K562 (cell line): ENCODE results near the gene PHACTR3. TPM values are rescaled to one million over a fixed set of nuclear protein-coding genes. Genes with fewer than 3 reads are reported as not detected.

Experiments
- ATAC-seq: fragments of 200-7000 bp; cut with Tn5 transposase; 3 replicates; pipeline ENCODE4 v1.9.1; 2020; ENCODE audit warnings: moderate library complexity
- BruUV-seq: library from RNA; stranded (reverse); fragments of 400-500 nt; replicated peaks from 2 replicates; lab custom pipeline; 2021; lab: Mats Ljungman, UMichigan
- CTCF ChIA-PET: fragments of 300-600 bp; formaldehyde crosslinking; extraction: SDS; loops from one replicate; lab custom pipeline; 2021; ENCODE audit warnings: low intra/inter-chr PET ratio; lab: Yijun Ruan, JAX
- POLR2A ChIA-PET: fragments of 300-600, 350-650 bp; sonication (Branson Sonifier 250); formaldehyde crosslinking; extraction: SDS; loops from one replicate; lab custom pipeline; 2021; ENCODE audit warnings: antibody characterized with exemption, inconsistent platforms; lab: Yijun Ruan, JAX
- DNase-seq, 4 experiments: peaks; one replicate each; pipeline versions ENCODE4 v3.0.0 to v3.0.0-alpha.2; 2011 to 2018; ENCODE audit warnings: low spot score in 3 of 4, mixed read lengths in 3 of 4; ENCODE audit errors: extremely low read depth in 1 of 4
- FAIRE-seq: peaks from 2 replicates; lab custom pipeline; 2011; peaks lifted over from hg19 to GRCh38; lab: Jason Lieb, UNC
- H2AFZ ChIP-seq: 2 replicates; pipeline ENCODE4 v1.6.0; 2011; ENCODE audit warnings: low read depth, low read length, control low read depth, inconsistent platforms
- H3K27ac ChIP-seq: fragments of 200-600 bp; 3 replicates; pipeline ENCODE4 v1.8.0; 2011; ENCODE audit warnings: low read depth, mild to moderate bottlenecking, control low read depth, inconsistent platforms, low read length, moderate library complexity, mixed read lengths; ENCODE audit errors: extremely low read depth
- H3K27me3 ChIP-seq, 2 experiments: fragments of 300-600 bp in 1 of 2; 2 replicates in 1 of 2; 3 replicates in 1 of 2; pipeline versions ENCODE4 v1.6.0 to v1.8.0; 2011; ENCODE audit warnings: inconsistent platforms in 2 of 2, low read length in 2 of 2, mild to moderate bottlenecking in 1 of 2, mixed read lengths in 1 of 2, moderate library complexity in 1 of 2; ENCODE audit not compliant: control insufficient read depth in 2 of 2, insufficient read depth in 2 of 2
- H3K36me3 ChIP-seq: fragments of 300-600 bp; 3 replicates; pipeline ENCODE4 v1.8.0; 2011; ENCODE audit warnings: mild to moderate bottlenecking, low read length, inconsistent platforms; ENCODE audit not compliant: control insufficient read depth, insufficient read depth
- H3K4me1 ChIP-seq, 2 experiments: fragments of 200-600 bp in 1 of 2; replicated peaks in 1 of 2; 2 replicates in 1 of 2; 3 replicates in 1 of 2; pipeline versions ENCODE4 v1.5.1 to v1.8.0; 2011; ENCODE audit warnings: inconsistent platforms in 2 of 2, low read length in 2 of 2, mild to moderate bottlenecking in 1 of 2, mixed read lengths in 1 of 2, moderate library complexity in 1 of 2; ENCODE audit not compliant: control insufficient read depth in 2 of 2, insufficient read depth in 2 of 2
- H3K4me2 ChIP-seq: 2 replicates; pipeline ENCODE4 v1.6.1; 2011; ENCODE audit warnings: low read length, control low read depth, inconsistent platforms, mixed read lengths; ENCODE audit not compliant: insufficient read depth
- H3K4me3 ChIP-seq: fragments of 200-600 bp; sonication (generic), shearing (Covaris generic); 2 replicates; pipeline ENCODE4 v1.5.1; 2016; ENCODE audit warnings: control low read depth, inconsistent platforms
- H3K79me2 ChIP-seq: fragments of 200-600 bp; 3 replicates; pipeline ENCODE4 v1.8.0; 2011; ENCODE audit warnings: low read length, inconsistent platforms; ENCODE audit not compliant: control insufficient read depth, insufficient read depth
- H3K9ac ChIP-seq, 2 experiments: 2 replicates each; pipeline versions ENCODE4 v1.6.0 to v1.6.1; 2011; ENCODE audit warnings: low read depth in 2 of 2, low read length in 2 of 2, control low read depth in 1 of 2, inconsistent platforms in 1 of 2, mild to moderate bottlenecking in 1 of 2, mixed read lengths in 1 of 2; ENCODE audit not compliant: insufficient read depth in 1 of 2
- H3K9me1 ChIP-seq: one replicate; pipeline ENCODE4 v1.6.0; 2011; ENCODE audit warnings: inconsistent platforms, mild to moderate bottlenecking, low read length, moderate library complexity; ENCODE audit not compliant: control insufficient read depth, insufficient read depth
- H3K9me3 ChIP-seq: replicated peaks from 2 replicates; pipeline ENCODE4 v1.5.1; 2011; ENCODE audit warnings: low read depth, low read length, inconsistent platforms; ENCODE audit not compliant: control insufficient read depth, insufficient read depth
- H4K20me1 ChIP-seq: replicated peaks from 2 replicates; pipeline ENCODE4 v1.6.1; 2011; ENCODE audit warnings: low read length, inconsistent platforms, mixed read lengths; ENCODE audit not compliant: control insufficient read depth, insufficient read depth
- ATF7 ChIP-seq: fragments of 450-650 bp; IDR thresholded peaks from 2 replicates; pipeline ENCODE4 v1.7.1; 2014; ENCODE audit warnings: mild to moderate bottlenecking, moderate library complexity
- DPF2 ChIP-seq: fragments of 450-650 bp; IDR thresholded peaks from 2 replicates; pipeline ENCODE4 v1.6.1; 2016
- EZH2 ChIP-seq: IDR thresholded peaks from 2 replicates; pipeline ENCODE4 v1.6.1; 2012; ENCODE audit warnings: low read depth, mild to moderate bottlenecking, inconsistent platforms, low read length, borderline replicate concordance
- FOXM1 ChIP-seq, 2 experiments: fragments of 450-650 bp in 1 of 2; sonication (generic) in 1 of 2; formaldehyde crosslinking in 1 of 2; IDR thresholded peaks; 2 replicates each; pipeline versions ENCODE4 v1.6.1 to v1.9.0; 2017 to 2022; ENCODE audit warnings: low read depth in 2 of 2, mild to moderate bottlenecking in 2 of 2, missing genetic modification reagents in 1 of 2, moderate library complexity in 1 of 2
- HDGF ChIP-seq: fragments of 450-650 bp; IDR thresholded peaks from 2 replicates; pipeline ENCODE4 v1.6.1; 2016
- KAT8 ChIP-seq: fragments of 450-650 bp; IDR thresholded peaks from 2 replicates; pipeline ENCODE4 v1.6.1; 2016; ENCODE audit warnings: low read depth, mild to moderate bottlenecking
- NONO ChIP-seq, 2 experiments: fragments of 200-400 bp in 1 of 2; fragments of 450-650 bp in 1 of 2; formaldehyde crosslinking in 1 of 2; IDR thresholded peaks; 2 replicates each; pipeline ENCODE4 v1.6.1; 2017; ENCODE audit warnings: low read depth in 2 of 2, mild to moderate bottlenecking in 2 of 2, moderate library complexity in 2 of 2, low read length in 1 of 2
- PHTF2 ChIP-seq: fragments of 250-450 bp; sonication (Bioruptor Pico); IDR thresholded peaks from 2 replicates; pipeline ENCODE4 v1.5.0; 2021; ENCODE audit warnings: mild to moderate bottlenecking
- PURB ChIP-seq: sonication (generic); formaldehyde crosslinking; IDR thresholded peaks from 2 replicates; pipeline ENCODE4 v1.9.0; 2021; ENCODE audit warnings: low read depth, mild to moderate bottlenecking, missing genetic modification reagents
- SAP30 ChIP-seq: fragments of 200-600 bp; sonication (generic); IDR thresholded peaks from 2 replicates; pipeline ENCODE4 v1.6.1; 2012; ENCODE audit warnings: borderline replicate concordance, low read depth, mild to moderate bottlenecking, moderate library complexity, low read length, control low read depth, inconsistent platforms; ENCODE audit not compliant: insufficient read depth, poor library complexity, severe bottlenecking
- TAF9B ChIP-seq: fragments of 450-650 bp; IDR thresholded peaks from 2 replicates; pipeline ENCODE4 v1.6.1; 2018; ENCODE audit warnings: mild to moderate bottlenecking; ENCODE audit not compliant: partially characterized antibody
- ZKSCAN1 ChIP-seq: fragments of 150-350 bp; IDR thresholded peaks from 2 replicates; pipeline ENCODE4 v1.6.1; 2016; ENCODE audit warnings: low read depth, low read length
- ZNF830 ChIP-seq: fragments of 250-450 bp; sonication (Bioruptor Pico); IDR thresholded peaks from 2 replicates; pipeline ENCODE4 v1.5.0; 2021; ENCODE audit warnings: mild to moderate bottlenecking
- WGBS: fragments of 100-300 bp; shearing (Covaris generic); methylation state at CpG from one replicate; pipeline ENCODE4 v1.1.6; 2016; ENCODE audit warnings: low coverage, mixed read lengths; ENCODE audit not compliant: insufficient coverage; ENCODE audit errors: missing lambda C conversion rate; 5-methylcytosine and 5-hydroxymethylcytosine counted together
- in situ Hi-C: fragments of 300-500 bp; cut with MboI; formaldehyde crosslinking; loops from 4 replicates; pipeline ENCODE4 v1.15.0; 2018; ENCODE audit warnings: inconsistent platforms, mixed read lengths
- intact Hi-C: fragments of 100-400 bp; cut with micrococcal nuclease; formaldehyde crosslinking; loops from 2 replicates; pipeline ENCODE4 v1.14.2; 2022
- polyA plus RNA-seq, 8 experiments: library from polyadenylated mRNA; depleted of rRNA in 4 of 8; stranded (reverse) in 5 of 8; unstranded in 3 of 8; fragments of >200 nt; fragmentation: Nextera tagmentation in 2 of 8; fragmentation: Illumina TruSeq in 1 of 8; extraction: Ambion mirVana in 2 of 8; extraction: Trizol in 1 of 8; gene quantifications; 2 replicates each; pipeline versions ENCODE4 v1.2.1 to v1.2.3, GENCODE V29; 2011 to 2014; ENCODE audit warnings: inconsistent platforms in 1 of 8, missing spikeins in 1 of 8
- total RNA-seq, 7 experiments: library from RNA; depleted of rRNA in 6 of 7; stranded (reverse); fragments of >200 nt in 6 of 7; fragmentation: Illumina TruSeq in 2 of 7; extraction: Trizol in 2 of 7; gene quantifications; 2 replicates each; pipeline versions ENCODE4 v1.2.1 to v1.2.3, GENCODE V29; 2011 to 2021; ENCODE audit warnings: low replicate concordance in 1 of 7
- TF ChIP-seq, protein P1 (sequence below): sonication (generic); formaldehyde crosslinking; IDR thresholded peaks from 2 replicates; pipeline ENCODE4 v1.8.0; 2022; ENCODE audit warnings: mild to moderate bottlenecking, missing genetic modification reagents
- TF ChIP-seq, protein P2 (sequence below): IDR thresholded peaks from 2 replicates; pipeline ENCODE4 v1.6.1; 2011; ENCODE audit warnings: borderline replicate concordance, low read depth, mild to moderate bottlenecking, moderate library complexity, low read length; ENCODE audit not compliant: insufficient read depth, poor library complexity, severe bottlenecking
- TF ChIP-seq, protein P3 (sequence below): sonication (generic); formaldehyde crosslinking; IDR thresholded peaks from 2 replicates; pipeline ENCODE4 v1.8.0; 2022; ENCODE audit warnings: mild to moderate bottlenecking, low read depth, missing genetic modification reagents

The PHACTR3 gene
- total and polyA plus RNA-seq, 9 of the 15 experiments (the other 6 are each of a cell fraction or from before 2014, with no cell fraction given): not detected

DNA sequence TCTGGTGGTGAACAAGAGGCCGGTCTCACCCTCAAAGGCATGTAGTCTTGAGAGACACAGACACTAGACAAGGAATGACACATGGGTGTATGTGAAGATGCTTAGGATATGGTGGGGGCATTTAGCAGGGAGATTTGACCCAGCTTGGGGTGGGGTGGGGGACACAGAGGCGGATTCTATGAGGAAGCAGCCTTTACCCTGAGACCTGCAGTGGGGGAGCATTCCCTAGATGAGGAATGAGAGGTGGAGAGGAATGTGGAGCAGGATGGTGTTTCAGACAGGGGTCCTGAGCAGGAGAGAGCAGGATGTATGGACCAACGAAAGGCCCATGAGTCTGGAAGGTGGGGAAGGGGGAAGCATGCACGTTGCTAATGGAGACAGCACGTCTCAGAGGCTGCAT lies 57.8 kb downstream of the PHACTR3 start:
- POLR2A ChIA-PET: no interaction called here
- no peak for FAIRE-seq

More for the DNA sequence above, 57.8 kb downstream of the PHACTR3 start:
- CTCF ChIA-PET: no interaction called here
- 0% methylated on average over 5 of the region's 5 CpGs for WGBS
- Histone ChIP-seq H3K9me3 (no peaks in the 10 kb centered on the region), H3K4me2 (no peak overlapping the region), H3K27me3 (peaks cover 3 to 17% of the 10 kb centered on the region in 2 experiments; a peak in 2 of 5 replicates), H3K36me3 (no peaks in the 10 kb centered on the region), H2AFZ (no peak overlapping the region), H3K9me1 (no peaks in the 10 kb centered on the region), H4K20me1 (no peaks in the 10 kb centered on the region), H3K4me1 (no peaks in the 10 kb centered on the region), H3K9ac (no peak overlapping the region), H3K27ac (no peak overlapping the region), H3K79me2 (no peaks in the 10 kb centered on the region), H3K4me3 (no peak overlapping the region)
- in situ Hi-C loops (no loop called here), intact Hi-C loops (no loop called here)
- no TSS peak for BruUV-seq
- ATAC-seq (no peak), DNase-seq (no peak)
- TF ChIP-seq TAF9B (no peak), ATF7 (no peak), DPF2 (no peak), KAT8 (no peak), HDGF (no peak), PHTF2 (CRISPR knock-in tag) (no peak), NONO (IDR thresholded peaks at IDR 0.05; ENCODE audit: low read depth in 2 of 2, low read length in 1 of 2) (no peak), PURB (CRISPR knock-in tag) (no peak), FOXM1 (IDR thresholded peaks at IDR 0.05; ENCODE audit: low read depth) (no peak), FOXM1 (CRISPR knock-in tag; IDR thresholded peaks at IDR 0.05; ENCODE audit: low read depth) (no peak), SAP30 (no peak), EZH2 (no peak), ZNF830 (no peak), ZKSCAN1 (no peak)
- TF ChIP-seq, protein P1, sequence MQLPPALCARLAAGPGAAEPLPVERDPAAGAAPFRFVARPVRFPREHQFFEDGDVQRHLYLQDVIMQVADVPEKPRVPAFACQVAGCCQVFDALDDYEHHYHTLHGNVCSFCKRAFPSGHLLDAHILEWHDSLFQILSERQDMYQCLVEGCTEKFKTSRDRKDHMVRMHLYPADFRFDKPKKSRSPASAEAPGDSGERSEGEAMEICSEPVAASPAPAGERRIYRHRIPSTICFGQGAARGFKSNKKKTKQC (CRISPR knock-in tag): no peak
- TF ChIP-seq, protein P2, sequence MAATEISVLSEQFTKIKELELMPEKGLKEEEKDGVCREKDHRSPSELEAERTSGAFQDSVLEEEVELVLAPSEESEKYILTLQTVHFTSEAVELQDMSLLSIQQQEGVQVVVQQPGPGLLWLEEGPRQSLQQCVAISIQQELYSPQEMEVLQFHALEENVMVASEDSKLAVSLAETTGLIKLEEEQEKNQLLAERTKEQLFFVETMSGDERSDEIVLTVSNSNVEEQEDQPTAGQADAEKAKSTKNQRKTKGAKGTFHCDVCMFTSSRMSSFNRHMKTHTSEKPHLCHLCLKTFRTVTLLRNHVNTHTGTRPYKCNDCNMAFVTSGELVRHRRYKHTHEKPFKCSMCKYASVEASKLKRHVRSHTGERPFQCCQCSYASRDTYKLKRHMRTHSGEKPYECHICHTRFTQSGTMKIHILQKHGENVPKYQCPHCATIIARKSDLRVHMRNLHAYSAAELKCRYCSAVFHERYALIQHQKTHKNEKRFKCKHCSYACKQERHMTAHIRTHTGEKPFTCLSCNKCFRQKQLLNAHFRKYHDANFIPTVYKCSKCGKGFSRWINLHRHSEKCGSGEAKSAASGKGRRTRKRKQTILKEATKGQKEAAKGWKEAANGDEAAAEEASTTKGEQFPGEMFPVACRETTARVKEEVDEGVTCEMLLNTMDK: no peak
- TF ChIP-seq, protein P3, sequence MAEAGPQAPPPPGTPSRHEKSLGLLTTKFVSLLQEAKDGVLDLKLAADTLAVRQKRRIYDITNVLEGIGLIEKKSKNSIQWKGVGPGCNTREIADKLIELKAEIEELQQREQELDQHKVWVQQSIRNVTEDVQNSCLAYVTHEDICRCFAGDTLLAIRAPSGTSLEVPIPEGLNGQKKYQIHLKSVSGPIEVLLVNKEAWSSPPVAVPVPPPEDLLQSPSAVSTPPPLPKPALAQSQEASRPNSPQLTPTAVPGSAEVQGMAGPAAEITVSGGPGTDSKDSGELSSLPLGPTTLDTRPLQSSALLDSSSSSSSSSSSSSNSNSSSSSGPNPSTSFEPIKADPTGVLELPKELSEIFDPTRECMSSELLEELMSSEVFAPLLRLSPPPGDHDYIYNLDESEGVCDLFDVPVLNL: no peak
